GM12891 (cell line): ENCODE data around the gene IFRD1.

Source experiments
- PAX5 ChIP-seq: IDR thresholded peaks from 2 replicates; pipeline ENCODE4 v1.6.1; 2011; ENCODE audit warnings: low read length, moderate library complexity, mild to moderate bottlenecking; ENCODE audit not compliant: insufficient read depth, severe bottlenecking
- POLR2A ChIP-seq: IDR thresholded peaks from 2 replicates; pipeline ENCODE4 v1.6.1; 2011; ENCODE audit warnings: low read depth, low read length, control low read depth
- POLR2AphosphoS5 ChIP-seq: IDR thresholded peaks from 2 replicates; pipeline ENCODE4 v1.6.1; 2011; ENCODE audit warnings: low read depth, low read length, control low read depth
- TAF1 ChIP-seq: IDR thresholded peaks from 2 replicates; pipeline ENCODE4 v1.6.1; 2011; ENCODE audit warnings: low read depth, low read length, control low read depth

DNA sequence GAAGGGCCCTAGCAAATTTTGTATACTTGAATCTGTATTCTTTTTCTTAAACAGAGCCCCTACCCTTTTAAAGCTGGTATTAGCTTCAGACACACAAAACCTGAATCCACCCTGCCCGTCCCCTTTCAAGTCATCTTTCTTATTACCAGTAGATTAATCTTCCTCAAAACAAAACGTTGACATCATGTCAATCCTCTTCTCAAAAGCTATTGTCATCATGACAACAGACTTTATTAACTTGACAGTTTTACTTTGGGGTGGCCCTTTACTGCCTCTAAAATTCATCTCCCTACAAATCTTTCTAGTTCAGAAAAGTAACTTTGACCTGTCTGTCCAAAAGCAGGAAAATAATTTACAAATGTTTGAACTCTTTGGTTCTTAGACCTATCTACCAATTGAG lies 21.5 kb upstream of the IFRD1 start:
- TF ChIP-seq POLR2A (no peak), POLR2AphosphoS5 (no peak), TAF1 (no peak), PAX5 (no peak)
